ENCODE results near the gene TEX19.
"Not testable (repeated sequence)": the region's sequence is repeated elsewhere in the genome, so short reads cannot be mapped to it uniquely, and the experiment has no call there.

The TEX19 gene

GRCh38 chr17:82377294-82377693 is 18.2 kb downstream of the TEX19 start:
- DNase-seq, result not testable (repeated sequence)

GRCh38 chr17:82377924-82378740 is 19.1 kb downstream of the TEX19 start:
- no peak for DNase-seq

GRCh38 chr17:82378741-82379021 is 19.6 kb downstream of the TEX19 start:
- no peak for DNase-seq

GRCh38 chr17:82380860-82381702 is 22.0 kb downstream of the TEX19 start:
- no peak for DNase-seq

- not testable (repeated sequence) for DNase-seq
Observed at GRCh38 chr17:82381703-82382009, 22.6 kb downstream of the TEX19 start.

- not testable (repeated sequence) for DNase-seq
Observed at GRCh38 chr17:82382220-82382932, 23.3 kb downstream of the TEX19 start.

GRCh38 chr17:82382933-82383255 is 23.8 kb downstream of the TEX19 start:
- no peak for DNase-seq

GRCh38 chr17:82383411-82383810 is 24.4 kb downstream of the TEX19 start:
- no peak for DNase-seq

GRCh38 chr17:82384051-82384729 is 25.1 kb downstream of the TEX19 start:
- no peak for DNase-seq

GRCh38 chr17:82384730-82385481 is 25.9 kb downstream of the TEX19 start:
- no peak for DNase-seq

GRCh38 chr17:82385559-82386254 is 26.7 kb downstream of the TEX19 start:
- DNase-seq, result no peak

- no peak for DNase-seq
Observed at GRCh38 chr17:82386255-82386831, 27.3 kb downstream of the TEX19 start.

- no peak for DNase-seq
Observed at GRCh38 chr17:82386881-82387704, 28.0 kb downstream of the TEX19 start.

GRCh38 chr17:82387705-82388106 is 28.7 kb downstream of the TEX19 start:
- no peak for DNase-seq

GRCh38 chr17:82388223-82388921 is 29.3 kb downstream of the TEX19 start:
- DNase-seq, result no peak

GRCh38 chr17:82388922-82389283 is 29.9 kb downstream of the TEX19 start:
- DNase-seq, result no peak

GRCh38 chr17:82389379-82389778 is 30.3 kb downstream of the TEX19 start:
- DNase-seq, result no peak

- DNase-seq, result no peak
Observed at GRCh38 chr17:82390015-82390859, 31.2 kb downstream of the TEX19 start.

GRCh38 chr17:82390860-82391435 is 31.9 kb downstream of the TEX19 start:
- DNase-seq, result no peak

Measured in T-helper 2 cell (primary cell).